SK-N-SH treated with all-trans-retinoic acid at 6 μM for 48 hours (cell line): ENCODE data around the gene AMDHD2.

ENCODE experiments used
- ATAC-seq: fragments of 200-7000 bp; cut with Tn5 transposase; 3 replicates; pipeline ENCODE4 v1.9.1; 2020; ENCODE audit warnings: mild to moderate bottlenecking, moderate library complexity
- ARNTL ChIP-seq: fragments of 450-650 bp; formaldehyde crosslinking; IDR thresholded peaks from 2 replicates; pipeline ENCODE4 v1.5.0; 2020; ENCODE audit warnings: low read depth, mild to moderate bottlenecking, moderate library complexity, borderline replicate concordance
- BACH2 ChIP-seq: fragments of 250-450 bp; sonication (Bioruptor Pico); IDR thresholded peaks from 2 replicates; pipeline ENCODE4 v1.9.0; 2021; ENCODE audit warnings: mild to moderate bottlenecking, borderline replicate concordance
- CSDC2 ChIP-seq: fragments of 250-450 bp; sonication (Bioruptor Pico); IDR thresholded peaks from 2 replicates; pipeline ENCODE4 v1.5.0; 2020; ENCODE audit warnings: mild to moderate bottlenecking, moderate library complexity
- ESRRG ChIP-seq: fragments of 250-450 bp; sonication (Bioruptor Pico); IDR thresholded peaks from 2 replicates; pipeline ENCODE4 v1.6.1; 2021; ENCODE audit warnings: mild to moderate bottlenecking
- GLIS3 ChIP-seq: fragments of 250-450 bp; sonication (Bioruptor Pico); IDR thresholded peaks from 2 replicates; pipeline ENCODE4 v1.5.0; 2020; ENCODE audit warnings: mild to moderate bottlenecking, moderate library complexity
- ISL1 ChIP-seq: fragments of 250-450 bp; sonication (Bioruptor Pico); IDR thresholded peaks from 2 replicates; pipeline ENCODE4 v2.1.2; 2022; ENCODE audit warnings: mild to moderate bottlenecking, moderate library complexity
- OSR1 ChIP-seq: fragments of 250-450 bp; sonication (Bioruptor Pico); IDR thresholded peaks from 2 replicates; pipeline ENCODE4 v1.8.0; 2022; ENCODE audit warnings: moderate library complexity, mild to moderate bottlenecking, inconsistent platforms
- PPARA ChIP-seq: fragments of 250-450 bp; sonication (Bioruptor Pico); IDR thresholded peaks from 2 replicates; pipeline ENCODE4 v1.5.0; 2020; ENCODE audit warnings: mild to moderate bottlenecking, borderline replicate concordance
- RARB ChIP-seq: fragments of 250-450 bp; sonication (Bioruptor Pico); IDR thresholded peaks from 2 replicates; pipeline ENCODE4 v1.8.0; 2021; ENCODE audit warnings: mild to moderate bottlenecking, moderate library complexity
- SNAI2 ChIP-seq: fragments of 250-450 bp; sonication (Bioruptor Pico); IDR thresholded peaks from 2 replicates; pipeline ENCODE4 v1.5.0; 2020; ENCODE audit warnings: mild to moderate bottlenecking, moderate library complexity
- TCF4 ChIP-seq: fragments of 250-450 bp; sonication (Bioruptor Pico); IDR thresholded peaks from 2 replicates; pipeline ENCODE4 v1.8.0; 2021; ENCODE audit warnings: mild to moderate bottlenecking, moderate library complexity, borderline replicate concordance
- TOX ChIP-seq: fragments of 250-450 bp; sonication (Bioruptor Pico); IDR thresholded peaks from 2 replicates; pipeline ENCODE4 v1.8.0; 2021; ENCODE audit warnings: mild to moderate bottlenecking, moderate library complexity, borderline replicate concordance
- ZC3H10 ChIP-seq: fragments of 250-450 bp; sonication (Bioruptor Pico); IDR thresholded peaks from 2 replicates; pipeline ENCODE4 v1.5.1; 2021; ENCODE audit warnings: mild to moderate bottlenecking, moderate library complexity
- ZFP3 ChIP-seq: fragments of 250-450 bp; sonication (Bioruptor Pico); IDR thresholded peaks from 2 replicates; pipeline ENCODE4 v1.5.0; 2020; ENCODE audit warnings: mild to moderate bottlenecking, moderate library complexity
- ZFP30 ChIP-seq: fragments of 450-650 bp; formaldehyde crosslinking; IDR thresholded peaks from 2 replicates; pipeline ENCODE4 v1.5.0; 2022; ENCODE audit warnings: mild to moderate bottlenecking, moderate library complexity
- ZNF565 ChIP-seq: fragments of 450-650 bp; formaldehyde crosslinking; conservative IDR thresholded peaks from 2 replicates; pipeline ENCODE4 v1.5.0; 2020; ENCODE audit warnings: low read depth, mild to moderate bottlenecking, moderate library complexity
- ZNF70 ChIP-seq: fragments of 450-650 bp; formaldehyde crosslinking; IDR thresholded peaks from 2 replicates; pipeline ENCODE4 v1.5.0; 2020; ENCODE audit warnings: mild to moderate bottlenecking, moderate library complexity
- ZNF8 ChIP-seq: fragments of 450-650 bp; formaldehyde crosslinking; IDR thresholded peaks from 2 replicates; pipeline ENCODE4 v1.5.0; 2020; ENCODE audit warnings: mild to moderate bottlenecking, moderate library complexity
- TF ChIP-seq, protein P1 (sequence below): fragments of 250-450 bp; sonication (Bioruptor Pico); IDR thresholded peaks from 2 replicates; pipeline ENCODE4 v1.5.0; 2020; ENCODE audit warnings: mild to moderate bottlenecking, moderate library complexity
- TF ChIP-seq, protein P2 (sequence below): fragments of 250-450 bp; sonication (Bioruptor Pico); IDR thresholded peaks from 2 replicates; pipeline ENCODE4 v1.5.1; 2020; ENCODE audit warnings: low read depth, mild to moderate bottlenecking, moderate library complexity
- TF ChIP-seq, protein P3 (sequence below): fragments of 250-450 bp; sonication (Bioruptor Pico); IDR thresholded peaks from 2 replicates; pipeline ENCODE4 v1.5.1; 2021; ENCODE audit warnings: mild to moderate bottlenecking, moderate library complexity

Gene AMDHD2

DNA sequence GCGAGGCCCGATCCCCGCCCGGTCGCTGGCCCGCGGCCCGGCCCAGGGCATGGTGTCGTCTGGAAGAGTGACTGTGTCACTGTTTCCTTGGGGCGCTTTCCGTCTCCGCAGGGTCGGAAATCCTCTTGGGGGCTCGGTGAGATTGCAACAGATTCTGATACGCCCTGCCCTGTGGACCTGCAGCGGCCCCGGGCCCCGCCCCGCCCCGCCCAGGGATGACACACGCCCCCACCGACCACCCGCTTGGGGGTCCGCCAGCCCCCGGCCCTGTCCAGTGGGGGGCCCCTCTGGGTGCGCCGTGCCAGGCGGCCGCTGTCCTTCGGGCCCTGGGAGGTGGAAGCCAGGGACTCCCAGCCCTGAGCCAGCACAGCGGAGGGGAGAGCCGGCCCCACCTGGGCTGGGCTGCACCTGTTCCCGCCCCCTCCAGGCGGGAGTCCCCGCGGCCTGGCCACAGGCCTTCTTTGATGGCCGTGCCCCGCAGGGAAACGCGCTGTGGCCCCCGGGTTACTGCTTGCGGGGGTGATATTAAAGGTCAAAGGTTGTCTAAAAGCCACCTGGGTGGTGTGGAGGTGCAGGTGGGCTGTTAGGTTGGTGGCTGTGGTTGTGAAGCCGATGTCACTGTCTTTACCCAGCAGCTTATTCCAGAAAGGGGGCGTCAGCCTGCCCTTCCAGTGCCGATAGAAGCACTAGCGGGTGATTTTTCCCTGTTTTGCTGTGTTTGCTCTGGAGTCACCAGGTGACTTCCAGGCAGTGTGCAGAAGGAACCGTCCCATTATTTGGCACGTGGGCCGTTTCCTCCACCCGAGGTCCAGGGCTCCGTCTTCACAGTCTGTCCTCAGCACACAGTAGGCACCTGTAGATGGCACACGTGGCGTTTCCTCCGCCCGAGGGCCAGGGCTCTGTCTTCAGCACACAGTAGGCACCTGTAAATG is 44.5 kb upstream of the AMDHD2 start:
- ATAC-seq: no peak
- TF ChIP-seq TCF4 (CRISPR knock-in tag): no peak
- no peak for TF ChIP-seq BACH2 (CRISPR knock-in tag)
- TF ChIP-seq PPARA (CRISPR knock-in tag): no peak
- no peak for TF ChIP-seq ZNF8
- no peak for TF ChIP-seq TOX (CRISPR knock-in tag)
- no peak for TF ChIP-seq GLIS3
- no peak for TF ChIP-seq ZNF70 (CRISPR knock-in tag)
- TF ChIP-seq ZFP3 (CRISPR knock-in tag): no peak
- no peak for TF ChIP-seq ZC3H10 (CRISPR knock-in tag)
- TF ChIP-seq ESRRG (CRISPR knock-in tag): no peak
- TF ChIP-seq RARB (CRISPR knock-in tag): no peak
- no peak for TF ChIP-seq ISL1 (CRISPR knock-in tag)
- no peak for TF ChIP-seq ZNF565 (CRISPR knock-in tag)
- no peak for TF ChIP-seq CSDC2 (CRISPR knock-in tag)
- no peak for TF ChIP-seq SNAI2 (CRISPR knock-in tag)
- TF ChIP-seq, protein P1, sequence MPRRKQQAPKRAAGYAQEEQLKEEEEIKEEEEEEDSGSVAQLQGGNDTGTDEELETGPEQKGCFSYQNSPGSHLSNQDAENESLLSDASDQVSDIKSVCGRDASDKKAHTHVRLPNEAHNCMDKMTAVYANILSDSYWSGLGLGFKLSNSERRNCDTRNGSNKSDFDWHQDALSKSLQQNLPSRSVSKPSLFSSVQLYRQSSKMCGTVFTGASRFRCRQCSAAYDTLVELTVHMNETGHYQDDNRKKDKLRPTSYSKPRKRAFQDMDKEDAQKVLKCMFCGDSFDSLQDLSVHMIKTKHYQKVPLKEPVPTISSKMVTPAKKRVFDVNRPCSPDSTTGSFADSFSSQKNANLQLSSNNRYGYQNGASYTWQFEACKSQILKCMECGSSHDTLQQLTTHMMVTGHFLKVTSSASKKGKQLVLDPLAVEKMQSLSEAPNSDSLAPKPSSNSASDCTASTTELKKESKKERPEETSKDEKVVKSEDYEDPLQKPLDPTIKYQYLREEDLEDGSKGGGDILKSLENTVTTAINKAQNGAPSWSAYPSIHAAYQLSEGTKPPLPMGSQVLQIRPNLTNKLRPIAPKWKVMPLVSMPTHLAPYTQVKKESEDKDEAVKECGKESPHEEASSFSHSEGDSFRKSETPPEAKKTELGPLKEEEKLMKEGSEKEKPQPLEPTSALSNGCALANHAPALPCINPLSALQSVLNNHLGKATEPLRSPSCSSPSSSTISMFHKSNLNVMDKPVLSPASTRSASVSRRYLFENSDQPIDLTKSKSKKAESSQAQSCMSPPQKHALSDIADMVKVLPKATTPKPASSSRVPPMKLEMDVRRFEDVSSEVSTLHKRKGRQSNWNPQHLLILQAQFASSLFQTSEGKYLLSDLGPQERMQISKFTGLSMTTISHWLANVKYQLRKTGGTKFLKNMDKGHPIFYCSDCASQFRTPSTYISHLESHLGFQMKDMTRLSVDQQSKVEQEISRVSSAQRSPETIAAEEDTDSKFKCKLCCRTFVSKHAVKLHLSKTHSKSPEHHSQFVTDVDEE (CRISPR knock-in tag): no peak
- TF ChIP-seq OSR1 (CRISPR knock-in tag): no peak
- TF ChIP-seq ZFP30 (CRISPR knock-in tag): no peak

DNA sequence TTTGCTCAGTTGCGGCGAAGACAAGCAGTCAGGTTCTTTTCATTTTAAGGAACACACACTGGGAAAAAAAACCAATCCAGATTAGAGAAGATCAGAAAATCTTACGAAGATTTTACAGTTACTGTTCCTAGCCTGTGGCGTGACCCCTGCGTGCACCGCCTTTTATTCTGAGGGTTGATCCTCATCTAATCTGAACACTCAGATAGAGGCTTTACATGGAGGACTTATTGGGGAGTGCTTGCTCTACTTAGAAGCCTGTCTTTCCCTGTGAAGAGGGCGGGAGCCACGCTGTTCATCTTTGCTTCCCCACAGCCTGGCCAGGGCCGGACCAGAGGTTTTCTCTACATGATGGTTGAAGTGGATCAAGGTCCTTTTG is 43.8 kb upstream of the AMDHD2 start:
- ATAC-seq: no peak
- TF ChIP-seq ARNTL (no peak), SNAI2 (CRISPR knock-in tag) (no peak), ZNF8 (no peak), GLIS3 (no peak), ESRRG (CRISPR knock-in tag) (no peak), ZNF565 (CRISPR knock-in tag) (no peak), ZFP30 (CRISPR knock-in tag) (no peak), RARB (CRISPR knock-in tag) (no peak), BACH2 (CRISPR knock-in tag) (no peak)
- TF ChIP-seq, protein P2, sequence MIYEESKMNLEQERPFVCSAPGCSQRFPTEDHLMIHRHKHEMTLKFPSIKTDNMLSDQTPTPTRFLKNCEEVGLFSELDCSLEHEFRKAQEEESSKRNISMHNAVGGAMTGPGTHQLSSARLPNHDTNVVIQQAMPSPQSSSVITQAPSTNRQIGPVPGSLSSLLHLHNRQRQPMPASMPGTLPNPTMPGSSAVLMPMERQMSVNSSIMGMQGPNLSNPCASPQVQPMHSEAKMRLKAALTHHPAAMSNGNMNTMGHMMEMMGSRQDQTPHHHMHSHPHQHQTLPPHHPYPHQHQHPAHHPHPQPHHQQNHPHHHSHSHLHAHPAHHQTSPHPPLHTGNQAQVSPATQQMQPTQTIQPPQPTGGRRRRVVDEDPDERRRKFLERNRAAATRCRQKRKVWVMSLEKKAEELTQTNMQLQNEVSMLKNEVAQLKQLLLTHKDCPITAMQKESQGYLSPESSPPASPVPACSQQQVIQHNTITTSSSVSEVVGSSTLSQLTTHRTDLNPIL: no peak
- TF ChIP-seq, protein P3, sequence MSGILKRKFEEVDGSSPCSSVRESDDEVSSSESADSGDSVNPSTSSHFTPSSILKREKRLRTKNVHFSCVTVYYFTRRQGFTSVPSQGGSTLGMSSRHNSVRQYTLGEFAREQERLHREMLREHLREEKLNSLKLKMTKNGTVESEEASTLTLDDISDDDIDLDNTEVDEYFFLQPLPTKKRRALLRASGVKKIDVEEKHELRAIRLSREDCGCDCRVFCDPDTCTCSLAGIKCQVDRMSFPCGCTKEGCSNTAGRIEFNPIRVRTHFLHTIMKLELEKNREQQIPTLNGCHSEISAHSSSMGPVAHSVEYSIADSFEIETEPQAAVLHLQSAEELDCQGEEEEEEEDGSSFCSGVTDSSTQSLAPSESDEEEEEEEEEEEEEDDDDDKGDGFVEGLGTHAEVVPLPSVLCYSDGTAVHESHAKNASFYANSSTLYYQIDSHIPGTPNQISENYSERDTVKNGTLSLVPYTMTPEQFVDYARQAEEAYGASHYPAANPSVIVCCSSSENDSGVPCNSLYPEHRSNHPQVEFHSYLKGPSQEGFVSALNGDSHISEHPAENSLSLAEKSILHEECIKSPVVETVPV (CRISPR knock-in tag): no peak
- TF ChIP-seq, protein P1 (CRISPR knock-in tag): no peak

DNA sequence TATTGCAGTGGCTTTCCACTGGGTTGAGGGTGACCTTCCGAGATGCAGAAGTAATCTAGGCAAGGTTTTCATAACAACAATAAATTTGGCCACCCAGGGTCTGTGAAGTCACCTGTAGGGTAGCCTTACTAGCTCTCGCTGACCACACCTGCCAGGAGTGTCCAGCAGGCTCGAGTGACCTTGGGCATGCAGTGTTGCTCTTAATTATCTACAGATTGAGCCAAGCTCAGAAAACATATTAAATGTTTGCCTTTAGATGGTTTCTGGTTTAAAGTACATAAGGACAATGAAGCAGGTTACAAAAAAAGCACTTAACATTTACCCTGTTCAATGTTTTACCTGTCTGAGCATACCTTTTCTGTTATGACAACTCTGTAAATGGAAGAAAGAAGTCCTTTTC is 43.4 kb upstream of the AMDHD2 start:
- ATAC-seq: no peak
- TF ChIP-seq ZNF70 (CRISPR knock-in tag) (no peak), ISL1 (CRISPR knock-in tag) (no peak), ESRRG (CRISPR knock-in tag) (no peak), ZFP3 (CRISPR knock-in tag) (no peak)
- TF ChIP-seq, protein P3 (CRISPR knock-in tag): no peak
